IMR-90 (cell line): Measurements from ENCODE around the gene VIT. TPM values are rescaled to one million over a fixed set of nuclear protein-coding genes. Genes with fewer than 3 reads are reported as not detected.

Source experiments
- ATAC-seq: fragments of 200-7000 bp; cut with Tn5 transposase; 2 replicates; pipeline ENCODE4 v1.9.1; 2020; ENCODE audit warnings: low read depth, mild to moderate bottlenecking, moderate library complexity
- BruUV-seq: library from RNA; stranded (reverse); fragments of 400-500 nt; replicated peaks from 2 replicates; lab custom pipeline; 2021; lab: Mats Ljungman, UMichigan
- CTCF ChIA-PET: fragments of 300-600 bp; formaldehyde crosslinking; extraction: SDS; loops from one replicate; lab custom pipeline; 2021; ENCODE audit warnings: antibody characterized with exemption; lab: Yijun Ruan, JAX
- POLR2A ChIA-PET: fragments of 300-600 bp; sonication (Branson Sonifier 250); formaldehyde crosslinking; loops from one replicate; lab custom pipeline; 2022; ENCODE audit warnings: antibody characterized with exemption; ENCODE audit not compliant: unreplicated experiment; lab: Charles Lee
- DNase-seq: peaks from one replicate; pipeline ENCODE4 v3.0.0; 2013
- H2AFZ ChIP-seq: replicated peaks from 2 replicates; pipeline ENCODE3; 2013; ENCODE audit warnings: low read length, mild to moderate bottlenecking; ENCODE audit not compliant: poor library complexity
- H2AK5ac ChIP-seq: 2 replicates; pipeline ENCODE4 v1.6.1; 2013; ENCODE audit warnings: low read depth, low read length, inconsistent platforms
- H2AK9ac ChIP-seq: replicated peaks from 2 replicates; pipeline ENCODE3; 2013; ENCODE audit warnings: mild to moderate bottlenecking, low read depth, low read length, moderate library complexity; ENCODE audit not compliant: poor library complexity
- H2BK120ac ChIP-seq: 2 replicates; pipeline ENCODE4 v1.6.1; 2013; ENCODE audit warnings: low read depth, low read length, inconsistent platforms
- H2BK15ac ChIP-seq: 3 replicates; pipeline ENCODE4 v1.6.1; 2013; ENCODE audit warnings: low read depth, low read length, inconsistent platforms
- H2BK20ac ChIP-seq: 2 replicates; pipeline ENCODE4 v1.6.1; 2013; ENCODE audit warnings: low read depth, mild to moderate bottlenecking, inconsistent platforms, low read length, moderate library complexity
- H2BK5ac ChIP-seq: 2 replicates; pipeline ENCODE4 v1.6.1; 2013; ENCODE audit warnings: mild to moderate bottlenecking, low read depth, low read length, inconsistent platforms; ENCODE audit not compliant: poor library complexity, severe bottlenecking
- H3K14ac ChIP-seq: replicated peaks from 2 replicates; pipeline ENCODE4 v1.6.1; 2013; ENCODE audit warnings: low read depth, low read length, inconsistent platforms
- H3K18ac ChIP-seq: 2 replicates; pipeline ENCODE4 v1.6.1; 2013; ENCODE audit warnings: low read depth, low read length, control low read depth
- H3K23ac ChIP-seq: 2 replicates; pipeline ENCODE4 v1.6.1; 2013; ENCODE audit warnings: low read depth, low read length, inconsistent platforms
- H3K27ac ChIP-seq: 2 replicates; pipeline ENCODE4 v1.5.1; 2013; ENCODE audit warnings: mild to moderate bottlenecking, control low read depth, low read length; ENCODE audit not compliant: insufficient read depth
- H3K27me3 ChIP-seq: 2 replicates; pipeline ENCODE4 v1.6.1; 2013; ENCODE audit warnings: low read length; ENCODE audit not compliant: control insufficient read depth, insufficient read depth
- H3K36me3 ChIP-seq: 2 replicates; pipeline ENCODE4 v1.6.1; 2013; ENCODE audit warnings: low read length, mixed read lengths; ENCODE audit not compliant: control insufficient read depth, insufficient read depth
- H3K4ac ChIP-seq: 2 replicates; pipeline ENCODE4 v1.6.1; 2013; ENCODE audit warnings: low read depth, low read length, inconsistent platforms
- H3K4me1 ChIP-seq: 2 replicates; pipeline ENCODE4 v1.6.1; 2013; ENCODE audit warnings: low read length, mixed read lengths; ENCODE audit not compliant: control insufficient read depth, insufficient read depth
- H3K4me2 ChIP-seq: 2 replicates; pipeline ENCODE4 v1.6.1; 2013; ENCODE audit warnings: low read depth, mild to moderate bottlenecking, control low read depth, low read length, moderate library complexity
- H3K4me3 ChIP-seq: 2 replicates; pipeline ENCODE4 v1.5.1; 2013; ENCODE audit warnings: low read depth, mild to moderate bottlenecking, control low read depth, low read length, moderate library complexity; ENCODE audit not compliant: insufficient read depth
- H3K56ac ChIP-seq: 2 replicates; pipeline ENCODE4 v1.6.1; 2013; ENCODE audit warnings: low read length, inconsistent platforms; ENCODE audit not compliant: insufficient read depth; ENCODE audit errors: extremely low read depth
- H3K79me1 ChIP-seq, 2 experiments: 2 replicates each; pipeline ENCODE4 v1.6.1; 2013; ENCODE audit warnings: low read length in 2 of 2, inconsistent platforms in 1 of 2, low read depth in 1 of 2
- H3K9ac ChIP-seq: 2 replicates; pipeline ENCODE4 v1.6.1; 2013; ENCODE audit warnings: low read depth, low read length, control low read depth
- H3K9me1 ChIP-seq: 2 replicates; pipeline ENCODE4 v1.6.1; 2013; ENCODE audit warnings: low read length, inconsistent platforms; ENCODE audit not compliant: insufficient read depth
- H3K9me3 ChIP-seq: 2 replicates; pipeline ENCODE4 v1.6.1; 2013; ENCODE audit warnings: low read length; ENCODE audit not compliant: control insufficient read depth, insufficient read depth
- H4K20me1 ChIP-seq: 2 replicates; pipeline ENCODE4 v1.6.1; 2013; ENCODE audit warnings: low read length, inconsistent platforms; ENCODE audit not compliant: insufficient read depth
- H4K5ac ChIP-seq: 2 replicates; pipeline ENCODE4 v1.6.1; 2013; ENCODE audit warnings: mild to moderate bottlenecking, low read depth, low read length, control low read depth
- H4K8ac ChIP-seq, 2 experiments: 2 replicates each; pipeline ENCODE4 v1.6.1; 2013; ENCODE audit warnings: low read depth in 2 of 2, low read length in 2 of 2, control low read depth in 1 of 2, inconsistent platforms in 1 of 2
- H4K91ac ChIP-seq: 2 replicates; pipeline ENCODE4 v1.6.1; 2013; ENCODE audit warnings: low read depth, low read length, inconsistent platforms; ENCODE audit not compliant: insufficient read depth
- BHLHE40 ChIP-seq: fragments of 150-350 bp; IDR thresholded peaks from 2 replicates; pipeline ENCODE4 v1.6.1; 2016; ENCODE audit warnings: mild to moderate bottlenecking, low read depth, low read length
- CEBPB ChIP-seq: IDR thresholded peaks from 2 replicates; pipeline ENCODE4 v1.6.1; 2012; ENCODE audit warnings: low read depth, low read length, improper control_type of control experiment
- CHD1 ChIP-seq: IDR thresholded peaks from 2 replicates; pipeline ENCODE4 v1.6.1; 2012; ENCODE audit warnings: low read depth, low read length, improper control_type of control experiment
- CTCF ChIP-seq: conservative IDR thresholded peaks from 2 replicates; pipeline ENCODE4 v1.5.1; 2012; ENCODE audit warnings: mild to moderate bottlenecking, low read depth, low read length, improper control_type of control experiment
- ELK1 ChIP-seq: fragments of 150-350 bp; IDR thresholded peaks from 2 replicates; pipeline ENCODE4 v1.6.1; 2016; ENCODE audit warnings: low read depth, mild to moderate bottlenecking, low read length, moderate library complexity, borderline replicate concordance
- FOS ChIP-seq: fragments of 150-350 bp; IDR thresholded peaks from 2 replicates; pipeline ENCODE4 v1.6.1; 2016; ENCODE audit warnings: low read depth, low read length
- MAFK ChIP-seq: IDR thresholded peaks from 2 replicates; pipeline ENCODE4 v1.6.1; 2012; ENCODE audit warnings: low read depth, low read length, improper control_type of control experiment
- MAZ ChIP-seq: IDR thresholded peaks from 2 replicates; pipeline ENCODE4 v1.6.1; 2012; ENCODE audit warnings: low read depth, mild to moderate bottlenecking, low read length, improper control_type of control experiment, moderate library complexity, borderline replicate concordance
- MXI1 ChIP-seq: IDR thresholded peaks from 2 replicates; pipeline ENCODE4 v1.6.1; 2012; ENCODE audit warnings: low read depth, mild to moderate bottlenecking, low read length, moderate library complexity, borderline replicate concordance
- NFE2L2 ChIP-seq: fragments of 150-350 bp; IDR thresholded peaks from 2 replicates; pipeline ENCODE4 v1.6.1; 2016; ENCODE audit warnings: low read depth, mild to moderate bottlenecking, low read length
- POLR2A ChIP-seq: IDR thresholded peaks from 2 replicates; pipeline ENCODE4 v1.6.1; 2012; ENCODE audit warnings: mild to moderate bottlenecking, low read depth, low read length
- RAD21 ChIP-seq: IDR thresholded peaks from 2 replicates; pipeline ENCODE4 v1.6.1; 2012; ENCODE audit warnings: low read length, improper control_type of control experiment
- RCOR1 ChIP-seq: IDR thresholded peaks from 2 replicates; pipeline ENCODE4 v1.6.1; 2012; ENCODE audit warnings: mild to moderate bottlenecking, low read length, improper control_type of control experiment; ENCODE audit not compliant: insufficient replicate concordance
- RFX5 ChIP-seq: IDR thresholded peaks from 2 replicates; pipeline ENCODE4 v1.8.0; 2012; ENCODE audit warnings: low read depth, mild to moderate bottlenecking, low read length, moderate library complexity
- SMC3 ChIP-seq: fragments of 150-350 bp; IDR thresholded peaks from 2 replicates; pipeline ENCODE4 v1.6.1; 2016; ENCODE audit warnings: low read depth, mild to moderate bottlenecking, antibody characterized with exemption, low read length, moderate library complexity
- USF2 ChIP-seq: fragments of 150-350 bp; IDR thresholded peaks from 2 replicates; pipeline ENCODE4 v1.6.1; 2017; ENCODE audit warnings: mild to moderate bottlenecking, antibody characterized with exemption, low read length, low read depth
- WGBS, 2 experiments: methylation state at CpG; one replicate each; pipeline versions ENCODE4 v1.1.5 to v1.1.7; 2013; ENCODE audit warnings: missing lambda C conversion rate in 2 of 2; ENCODE audit not compliant: insufficient read length in 1 of 2; ENCODE audit errors: extremely low coverage in 2 of 2; 5-methylcytosine and 5-hydroxymethylcytosine counted together
- dilution Hi-C: fragments of 300-500 bp; cut with HindIII; formaldehyde crosslinking; loops from one replicate; pipeline ENCODE4 v1.14.3; 2018; ENCODE audit warnings: low sequenced_read_pairs; ENCODE audit not compliant: unreplicated experiment
- in situ Hi-C: fragments of 300-500 bp; cut with MboI; formaldehyde crosslinking; loops from 3 replicates; pipeline ENCODE4 v1.14.3; 2019; ENCODE audit warnings: low sequenced_read_pairs, inconsistent platforms, mixed read lengths
- intact Hi-C: fragments of 100-400 bp; cut with micrococcal nuclease; formaldehyde crosslinking; loops from 2 replicates; pipeline ENCODE4 v1.10.0; 2022
- polyA plus RNA-seq, 3 experiments: library from polyadenylated mRNA; depleted of rRNA; stranded (reverse); fragments of >200 nt; gene quantifications; 2 replicates each; pipeline ENCODE4 v1.2.3, GENCODE V29; 2012; ENCODE audit warnings: low replicate concordance in 1 of 3
- total RNA-seq: library from RNA; depleted of rRNA; stranded (reverse); fragments of >200 nt; gene quantifications from 2 replicates; pipeline ENCODE4 v1.2.3, GENCODE V29; 2012

The VIT gene
- total and polyA plus RNA-seq, 2 of the 4 experiments (the other 2 are of a cell fraction): under 0.01 TPM; not detected in 1

GRCh38 chr2:36741188-36741837 is 44.8 kb downstream of the VIT start:
- no peak overlapping the region for H2BK5ac ChIP-seq
- no peak overlapping the region for H3K4me2 ChIP-seq
- H3K9me3 ChIP-seq: 0 out of 2 replicates have a peak, but pooled peaks cover 2% of the 10 kb centered on the region
- no peak overlapping the region for H2BK120ac ChIP-seq
- H3K27me3 ChIP-seq: peaks cover 37% of the 10 kb centered on the region
- H3K56ac ChIP-seq: no peak overlapping the region
- no TSS peak for BruUV-seq
- no peak overlapping the region for H3K4me3 ChIP-seq
- in situ Hi-C loops: no loop called here
- no peaks in the 10 kb centered on the region for H3K4me1 ChIP-seq
- POLR2A ChIA-PET: no interaction called here
- CTCF ChIA-PET: no interaction called here
- no peak for TF ChIP-seq MAZ
- no peak for TF ChIP-seq RCOR1
- no peak for TF ChIP-seq MAFK
- no peak for TF ChIP-seq RAD21
- no peak for TF ChIP-seq ELK1
- no peak for TF ChIP-seq RFX5
- no peak for TF ChIP-seq MXI1
- no peak for TF ChIP-seq CTCF
- no peak for TF ChIP-seq SMC3
- TF ChIP-seq POLR2A: no peak
- no peak for TF ChIP-seq USF2
- no peak for TF ChIP-seq FOS
- no peak for TF ChIP-seq CHD1
- no peak for TF ChIP-seq CEBPB
- TF ChIP-seq NFE2L2: no peak
- no peak for TF ChIP-seq BHLHE40
- H3K79me1 ChIP-seq: no peaks in the 10 kb centered on the region
- H3K14ac ChIP-seq: no peak overlapping the region
- H3K18ac ChIP-seq: no peak overlapping the region
- no peak overlapping the region for H4K5ac ChIP-seq
- H2AK5ac ChIP-seq: no peak overlapping the region
- H2BK15ac ChIP-seq: no peak overlapping the region
- no peak overlapping the region for H3K4ac ChIP-seq
- dilution Hi-C loops: no loop called here
- no peak for DNase-seq
- no peak overlapping the region for H3K9ac ChIP-seq
- intact Hi-C loops: no loop called here
- H2AFZ ChIP-seq: no peak overlapping the region
- no peak overlapping the region for H4K8ac ChIP-seq
- no CpG with 5 or more reads among the region's 5 CpGs for WGBS, 2 experiments
- H3K9me1 ChIP-seq: no peaks in the 10 kb centered on the region
- H2BK20ac ChIP-seq: no peak overlapping the region
- H4K20me1 ChIP-seq: no peaks in the 10 kb centered on the region
- no peak overlapping the region for H3K27ac ChIP-seq
- H3K36me3 ChIP-seq: no peaks in the 10 kb centered on the region
- no peak for ATAC-seq
- H2AK9ac ChIP-seq: no peak overlapping the region
- H3K23ac ChIP-seq: no peak overlapping the region
- no peak overlapping the region for H4K91ac ChIP-seq
